Measurements from ENCODE around the gene CGB8. TPM values are rescaled to one million over a fixed set of nuclear protein-coding genes. Genes with fewer than 3 reads are reported as not detected.
"Not testable (repeated sequence)": the region's sequence is repeated elsewhere in the genome, so short reads cannot be mapped to it uniquely, and the experiment has no call there.

Gene CGB8
- total and polyA plus RNA-seq, 2 of the 8 experiments (the other 6 are each of a cell fraction or from before 2014, with no cell fraction given), result 0.09 TPM; not detected in 1

DNA sequence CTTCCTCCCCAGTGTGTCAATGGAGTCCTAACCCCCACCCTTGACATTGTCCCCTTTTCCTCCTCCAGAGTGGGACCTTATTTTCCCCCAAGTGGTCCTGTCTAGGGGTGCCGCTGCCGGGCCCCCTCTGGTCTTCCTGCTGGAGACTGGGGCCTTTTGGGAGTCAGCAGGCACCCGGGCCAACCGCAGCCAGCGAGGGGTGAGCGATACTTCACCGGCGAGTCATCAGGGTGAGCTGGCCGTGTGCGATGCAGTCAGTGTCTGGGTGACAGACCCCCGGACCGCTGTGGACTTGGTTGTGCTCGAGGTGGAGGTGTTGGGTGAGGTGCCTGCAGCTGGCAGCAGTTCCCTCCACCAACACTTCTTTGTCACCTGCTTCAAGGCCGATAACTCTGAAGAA, 19.2 kb downstream of the CGB8 start:
- POLR2A ChIA-PET (ENCODE audit: partially characterized antibody); H4K5ac ChIP-seq (ENCODE audit: insufficient read length, low read depth, low read length); H3K36me3 ChIP-seq (ENCODE audit: control insufficient read depth in 2 of 4, insufficient read depth in 4 of 4, low read length in 3 of 4); H4K8ac ChIP-seq (ENCODE audit: extremely low read depth, insufficient read depth, low read length); H3K9me3 ChIP-seq (ENCODE audit: insufficient read depth in 2 of 2, low read depth in 1 of 2, low read length in 1 of 2); H2BK15ac ChIP-seq (ENCODE audit: low read length); DNase-seq (ENCODE audit: low read depth in 1 of 2, low spot score in 2 of 2); FAIRE-seq; H2AK5ac ChIP-seq (ENCODE audit: low read depth, low read length); H3K27ac ChIP-seq (ENCODE audit: low read depth, low read length); H2BK20ac ChIP-seq (ENCODE audit: low read length); H3K4me2 ChIP-seq (ENCODE audit: insufficient read depth in 1 of 2, low read depth in 2 of 2, low read length in 2 of 2); H3K14ac ChIP-seq (ENCODE audit: insufficient read length); H4K20me1 ChIP-seq (replicated peaks in 1 of 2; ENCODE audit: control insufficient read depth in 1 of 2, insufficient read depth in 2 of 2, low read length in 2 of 2); H3K56ac ChIP-seq (replicated peaks; ENCODE audit: insufficient read length, low read depth, low read length); H3K23ac ChIP-seq (ENCODE audit: insufficient read length); H4K91ac ChIP-seq (replicated peaks; ENCODE audit: insufficient read length, low read length); H3K23me2 ChIP-seq (ENCODE audit: low read depth, low read length); H2AFZ ChIP-seq (ENCODE audit: low read length); H2BK12ac ChIP-seq (ENCODE audit: low read depth, low read length); H3K18ac ChIP-seq (ENCODE audit: extremely low read depth, low read length); H2BK120ac ChIP-seq (replicated peaks; ENCODE audit: low read depth, low read length); H3K79me1 ChIP-seq (ENCODE audit: low read depth, low read length); H2BK5ac ChIP-seq (ENCODE audit: low read depth, low read length); H3K27me3 ChIP-seq (replicated peaks in 1 of 4; ENCODE audit: control insufficient read depth in 3 of 4, extremely low read depth in 1 of 4, insufficient read depth in 3 of 4, low read length in 3 of 4); H3K4me3 ChIP-seq (ENCODE audit: extremely low read depth in 1 of 4, insufficient read depth in 2 of 4, low read depth in 3 of 4, low read length in 4 of 4); H3K4ac ChIP-seq (replicated peaks; ENCODE audit: insufficient read length, low read depth, low read length); H3K79me2 ChIP-seq (ENCODE audit: control insufficient read depth in 1 of 2, insufficient read depth in 2 of 2, low read length in 2 of 2); H3K9ac ChIP-seq (replicated peaks in 1 of 4; ENCODE audit: extremely low read depth in 1 of 4, low read depth in 3 of 4, low read length in 3 of 4); H3K4me1 ChIP-seq (replicated peaks in 1 of 4; ENCODE audit: control insufficient read depth in 3 of 4, insufficient read depth in 4 of 4, low read length in 3 of 4): not testable (repeated sequence)
- CTCF ChIA-PET (ENCODE audit: partially characterized antibody), result interaction anchor here (1.4 to 2.5 kb wide), 2 partner anchors 10 to 31 kb away, joined by 3 to 9 read pairs; a partner anchor contains a TSS
- 86% methylated on average over 14 of the region's 14 CpGs; no CpG with 5 or more reads in 1 of the 2 experiments for WGBS, 2 experiments (ENCODE audit: extremely low coverage in 1 of 2, insufficient coverage in 1 of 2, insufficient read length in 1 of 2, insufficient replicate concordance in 2 of 2, low coverage in 1 of 2, low lambda C conversion rate in 2 of 2, missing lambda C conversion rate in 1 of 2)

DNA sequence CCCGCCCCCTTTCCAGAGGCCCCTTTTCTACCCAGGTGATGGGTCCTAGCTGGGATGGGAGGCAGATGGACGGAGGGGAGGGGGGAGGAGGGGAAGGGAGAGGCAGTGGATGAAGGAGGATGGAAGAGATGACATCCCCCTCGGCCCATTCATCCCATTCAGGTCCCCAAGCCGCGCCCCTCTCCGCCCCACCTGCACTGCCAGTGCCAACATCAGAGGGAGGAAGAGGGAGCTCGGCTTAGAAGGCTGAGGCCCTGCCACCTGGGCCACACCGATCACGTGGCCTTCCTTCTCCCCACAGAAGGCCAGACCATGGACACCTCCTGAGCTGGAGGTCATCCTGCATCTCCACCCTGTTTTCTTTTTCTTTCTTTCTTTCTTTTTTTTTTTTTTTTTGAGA, 20.2 kb downstream of the CGB8 start:
- ChIA-PET CTCF (ENCODE audit: partially characterized antibody) (interaction anchor here (1.4 to 1.5 kb wide), 2 partner anchors 29 to 32 kb away, joined by 3 to 8 read pairs; no protein-coding TSS in a partner anchor), POLR2A (ENCODE audit: partially characterized antibody) (interaction anchor here (0.6 kb wide), 1 partner anchor 31 kb away, joined by 3 read pairs; no protein-coding TSS in a partner anchor)
- 92% methylated on average over 2 of the region's 9 CpGs; no CpG with 5 or more reads in 1 of the 2 experiments for WGBS, 2 experiments (ENCODE audit: extremely low coverage in 1 of 2, insufficient coverage in 1 of 2, insufficient read length in 1 of 2, insufficient replicate concordance in 2 of 2, low coverage in 1 of 2, low lambda C conversion rate in 2 of 2, missing lambda C conversion rate in 1 of 2)

More for the DNA sequence above, 20.2 kb downstream of the CGB8 start:
- H2AFZ ChIP-seq (ENCODE audit: low read length); H3K4ac ChIP-seq (replicated peaks; ENCODE audit: insufficient read length, low read depth, low read length); FAIRE-seq; H3K4me1 ChIP-seq (replicated peaks in 1 of 4; ENCODE audit: control insufficient read depth in 3 of 4, insufficient read depth in 4 of 4, low read length in 3 of 4); H3K79me1 ChIP-seq (ENCODE audit: low read depth, low read length); H3K4me2 ChIP-seq (ENCODE audit: insufficient read depth in 1 of 2, low read depth in 2 of 2, low read length in 2 of 2); H2AK5ac ChIP-seq (ENCODE audit: low read depth, low read length); H3K23ac ChIP-seq (ENCODE audit: insufficient read length); H3K9me3 ChIP-seq (ENCODE audit: insufficient read depth in 2 of 2, low read depth in 1 of 2, low read length in 1 of 2); H3K4me3 ChIP-seq (ENCODE audit: extremely low read depth in 1 of 4, insufficient read depth in 2 of 4, low read depth in 3 of 4, low read length in 4 of 4); H4K91ac ChIP-seq (replicated peaks; ENCODE audit: insufficient read length, low read length); H2BK12ac ChIP-seq (ENCODE audit: low read depth, low read length); H3K14ac ChIP-seq (ENCODE audit: insufficient read length); H3K18ac ChIP-seq (ENCODE audit: extremely low read depth, low read length); H3K27ac ChIP-seq (ENCODE audit: low read depth, low read length); DNase-seq (ENCODE audit: low read depth in 1 of 2, low spot score in 2 of 2); H4K20me1 ChIP-seq (replicated peaks in 1 of 2; ENCODE audit: control insufficient read depth in 1 of 2, insufficient read depth in 2 of 2, low read length in 2 of 2); H2BK15ac ChIP-seq (ENCODE audit: low read length); H4K8ac ChIP-seq (ENCODE audit: extremely low read depth, insufficient read depth, low read length); H3K9ac ChIP-seq (replicated peaks in 1 of 4; ENCODE audit: extremely low read depth in 1 of 4, low read depth in 3 of 4, low read length in 3 of 4); H2BK120ac ChIP-seq (replicated peaks; ENCODE audit: low read depth, low read length); H3K56ac ChIP-seq (replicated peaks; ENCODE audit: insufficient read length, low read depth, low read length); H3K23me2 ChIP-seq (ENCODE audit: low read depth, low read length); H4K5ac ChIP-seq (ENCODE audit: insufficient read length, low read depth, low read length); H3K27me3 ChIP-seq (replicated peaks in 1 of 4; ENCODE audit: control insufficient read depth in 3 of 4, extremely low read depth in 1 of 4, insufficient read depth in 3 of 4, low read length in 3 of 4); H2BK20ac ChIP-seq (ENCODE audit: low read length); H2BK5ac ChIP-seq (ENCODE audit: low read depth, low read length); H3K36me3 ChIP-seq (ENCODE audit: control insufficient read depth in 2 of 4, insufficient read depth in 4 of 4, low read length in 3 of 4); H3K79me2 ChIP-seq (ENCODE audit: control insufficient read depth in 1 of 2, insufficient read depth in 2 of 2, low read length in 2 of 2): not testable (repeated sequence)

Data from H1 (cell line).